Measurements from ENCODE around the gene PEPD. TPM values are rescaled to one million over a fixed set of nuclear protein-coding genes. Genes with fewer than 3 reads are reported as not detected.

The PEPD gene
- total and polyA plus RNA-seq, 2 of the 4 experiments (the other 2 are of a cell fraction), result 36.7 to 88.4 TPM

DNA sequence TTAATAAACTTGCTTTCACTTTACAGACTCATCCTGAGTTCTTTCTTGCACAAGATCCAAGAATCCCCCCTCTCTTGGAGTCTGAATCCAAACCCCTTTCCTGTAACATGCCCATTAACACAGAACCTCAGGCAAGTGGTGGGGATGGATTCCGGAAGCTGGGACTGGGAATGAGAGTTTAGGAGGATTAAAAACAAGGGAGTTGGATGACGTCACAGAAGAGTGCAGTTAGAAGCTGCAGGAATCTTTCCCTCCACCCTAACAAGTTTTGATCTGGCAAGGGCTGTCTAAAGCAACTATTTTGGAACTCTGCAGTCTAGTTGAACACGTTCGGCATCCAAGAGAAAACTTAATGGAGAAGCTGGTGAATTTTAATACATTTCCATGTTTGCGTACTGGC is 48.2 kb upstream of the PEPD start:
- Histone ChIP-seq H3K56ac (ENCODE audit: extremely low read depth, insufficient read depth, low read length) (no peak overlapping the region), H3K4me1 (ENCODE audit: control insufficient read depth, insufficient read depth, low read length) (no peaks in the 10 kb centered on the region), H2AK9ac (replicated peaks; ENCODE audit: low read depth, low read length, poor library complexity) (no peak overlapping the region), H4K91ac (ENCODE audit: insufficient read depth, low read depth, low read length) (no peak overlapping the region), H2BK20ac (ENCODE audit: low read depth, low read length) (no peak overlapping the region), H2BK15ac (ENCODE audit: low read depth, low read length) (no peak overlapping the region), H4K20me1 (ENCODE audit: insufficient read depth, low read length) (no peaks in the 10 kb centered on the region), H3K4me2 (ENCODE audit: low read depth, low read length) (no peak overlapping the region), H4K5ac (ENCODE audit: low read depth, low read length) (no peak overlapping the region), H3K27ac (ENCODE audit: insufficient read depth, low read length) (no peak overlapping the region), H3K27me3 (ENCODE audit: control insufficient read depth, insufficient read depth, low read length) (no peaks in the 10 kb centered on the region), H3K9ac (ENCODE audit: low read depth, low read length) (no peak overlapping the region), H2BK5ac (ENCODE audit: low read depth, low read length, poor library complexity, severe bottlenecking) (no peak overlapping the region), H3K4ac (ENCODE audit: low read depth, low read length) (no peak overlapping the region), H2BK120ac (ENCODE audit: low read depth, low read length) (no peak overlapping the region), H3K18ac (ENCODE audit: low read depth, low read length) (no peak overlapping the region), H3K23ac (ENCODE audit: low read depth, low read length) (no peak overlapping the region), H4K8ac (ENCODE audit: low read depth in 2 of 2, low read length in 2 of 2) (no peak overlapping the region), H2AK5ac (ENCODE audit: low read depth, low read length) (no peak overlapping the region), H3K79me1 (ENCODE audit: low read depth in 1 of 2, low read length in 2 of 2) (no peaks in the 10 kb centered on the region), H3K9me3 (ENCODE audit: control insufficient read depth, insufficient read depth, low read length) (peaks cover 4% of the 10 kb centered on the region; the same call in 1 of the 2 replicates), H3K36me3 (ENCODE audit: control insufficient read depth, insufficient read depth, low read length) (no peaks in the 10 kb centered on the region), H3K4me3 (ENCODE audit: insufficient read depth, low read depth, low read length) (no peak overlapping the region), H2AFZ (replicated peaks; ENCODE audit: low read length, poor library complexity) (no peak overlapping the region), H3K9me1 (ENCODE audit: insufficient read depth, low read length) (no peaks in the 10 kb centered on the region), H3K14ac (replicated peaks; ENCODE audit: low read depth, low read length) (no peak overlapping the region)
- dilution Hi-C loops (cut with HindIII; ENCODE audit: low sequenced_read_pairs, unreplicated experiment) (no loop called here), in situ Hi-C loops (cut with MboI; ENCODE audit: low sequenced_read_pairs) (no loop called here), intact Hi-C loops (cut with micrococcal nuclease) (no loop called here)
- TF ChIP-seq RFX5 (IDR thresholded peaks at IDR 0.05; ENCODE audit: low read depth, low read length), result no peak
- TF ChIP-seq RAD21 (IDR thresholded peaks at IDR 0.05; ENCODE audit: low read length), result no peak
- no peak for TF ChIP-seq RCOR1 (IDR thresholded peaks at IDR 0.05; ENCODE audit: insufficient replicate concordance, low read length)
- no peak for TF ChIP-seq MAFK (IDR thresholded peaks at IDR 0.05; ENCODE audit: low read depth, low read length)
- no peak for TF ChIP-seq MXI1 (IDR thresholded peaks at IDR 0.05; ENCODE audit: borderline replicate concordance, low read depth, low read length)
- TF ChIP-seq, protein P1, sequence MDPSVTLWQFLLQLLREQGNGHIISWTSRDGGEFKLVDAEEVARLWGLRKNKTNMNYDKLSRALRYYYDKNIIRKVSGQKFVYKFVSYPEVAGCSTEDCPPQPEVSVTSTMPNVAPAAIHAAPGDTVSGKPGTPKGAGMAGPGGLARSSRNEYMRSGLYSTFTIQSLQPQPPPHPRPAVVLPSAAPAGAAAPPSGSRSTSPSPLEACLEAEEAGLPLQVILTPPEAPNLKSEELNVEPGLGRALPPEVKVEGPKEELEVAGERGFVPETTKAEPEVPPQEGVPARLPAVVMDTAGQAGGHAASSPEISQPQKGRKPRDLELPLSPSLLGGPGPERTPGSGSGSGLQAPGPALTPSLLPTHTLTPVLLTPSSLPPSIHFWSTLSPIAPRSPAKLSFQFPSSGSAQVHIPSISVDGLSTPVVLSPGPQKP (IDR thresholded peaks at IDR 0.05; ENCODE audit: borderline replicate concordance, low read depth, low read length), result no peak
- no peak for TF ChIP-seq CHD1 (IDR thresholded peaks at IDR 0.05; ENCODE audit: low read depth, low read length)
- no peak for TF ChIP-seq BHLHE40 (IDR thresholded peaks at IDR 0.05; ENCODE audit: low read depth, low read length)
- no peak for TF ChIP-seq FOS (IDR thresholded peaks at IDR 0.05; ENCODE audit: low read depth, low read length)
- TF ChIP-seq, protein P2, sequence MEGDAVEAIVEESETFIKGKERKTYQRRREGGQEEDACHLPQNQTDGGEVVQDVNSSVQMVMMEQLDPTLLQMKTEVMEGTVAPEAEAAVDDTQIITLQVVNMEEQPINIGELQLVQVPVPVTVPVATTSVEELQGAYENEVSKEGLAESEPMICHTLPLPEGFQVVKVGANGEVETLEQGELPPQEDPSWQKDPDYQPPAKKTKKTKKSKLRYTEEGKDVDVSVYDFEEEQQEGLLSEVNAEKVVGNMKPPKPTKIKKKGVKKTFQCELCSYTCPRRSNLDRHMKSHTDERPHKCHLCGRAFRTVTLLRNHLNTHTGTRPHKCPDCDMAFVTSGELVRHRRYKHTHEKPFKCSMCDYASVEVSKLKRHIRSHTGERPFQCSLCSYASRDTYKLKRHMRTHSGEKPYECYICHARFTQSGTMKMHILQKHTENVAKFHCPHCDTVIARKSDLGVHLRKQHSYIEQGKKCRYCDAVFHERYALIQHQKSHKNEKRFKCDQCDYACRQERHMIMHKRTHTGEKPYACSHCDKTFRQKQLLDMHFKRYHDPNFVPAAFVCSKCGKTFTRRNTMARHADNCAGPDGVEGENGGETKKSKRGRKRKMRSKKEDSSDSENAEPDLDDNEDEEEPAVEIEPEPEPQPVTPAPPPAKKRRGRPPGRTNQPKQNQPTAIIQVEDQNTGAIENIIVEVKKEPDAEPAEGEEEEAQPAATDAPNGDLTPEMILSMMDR (conservative IDR thresholded peaks at IDR 0.05; ENCODE audit: low read depth, low read length), result no peak
- no peak for TF ChIP-seq POLR2A (IDR thresholded peaks at IDR 0.05; ENCODE audit: low read depth, low read length)
- TF ChIP-seq NFE2L2 (IDR thresholded peaks at IDR 0.05; ENCODE audit: low read depth, low read length), result no peak
- no peak for TF ChIP-seq SMC3 (IDR thresholded peaks at IDR 0.05; ENCODE audit: low read depth, low read length)
- no peak for TF ChIP-seq MAZ (IDR thresholded peaks at IDR 0.05; ENCODE audit: borderline replicate concordance, low read depth, low read length)
- TF ChIP-seq CEBPB (IDR thresholded peaks at IDR 0.05; ENCODE audit: low read depth, low read length), result no peak
- TF ChIP-seq, protein P3, sequence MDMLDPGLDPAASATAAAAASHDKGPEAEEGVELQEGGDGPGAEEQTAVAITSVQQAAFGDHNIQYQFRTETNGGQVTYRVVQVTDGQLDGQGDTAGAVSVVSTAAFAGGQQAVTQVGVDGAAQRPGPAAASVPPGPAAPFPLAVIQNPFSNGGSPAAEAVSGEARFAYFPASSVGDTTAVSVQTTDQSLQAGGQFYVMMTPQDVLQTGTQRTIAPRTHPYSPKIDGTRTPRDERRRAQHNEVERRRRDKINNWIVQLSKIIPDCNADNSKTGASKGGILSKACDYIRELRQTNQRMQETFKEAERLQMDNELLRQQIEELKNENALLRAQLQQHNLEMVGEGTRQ (IDR thresholded peaks at IDR 0.05; ENCODE audit: low read depth, low read length), result no peak
- WGBS, 2 experiments (ENCODE audit: extremely low coverage in 2 of 2, insufficient read length in 1 of 2), result no CpG with 5 or more reads among the region's 5 CpGs
- no peak for ATAC-seq (ENCODE audit: low read depth)
- no TSS peak for BruUV-seq (replicated peaks)
- ChIA-PET POLR2A (ENCODE audit: unreplicated experiment) (no interaction called here), CTCF (interaction anchor here (0.6 kb wide), 1 partner anchor 334 kb away, joined by 3 read pairs; no protein-coding TSS in a partner anchor)
- DNase-seq, result no peak
